K562 (cell line): Measurements from ENCODE around the gene FAM78A. TPM values are rescaled to one million over a fixed set of nuclear protein-coding genes. Genes with fewer than 3 reads are reported as not detected.

Source experiments
- ATAC-seq: fragments of 200-7000 bp; cut with Tn5 transposase; 3 replicates; pipeline ENCODE4 v1.9.1; 2020; ENCODE audit warnings: moderate library complexity
- BruUV-seq: library from RNA; stranded (reverse); fragments of 400-500 nt; replicated peaks from 2 replicates; lab custom pipeline; 2021; lab: Mats Ljungman, UMichigan
- CTCF ChIA-PET: fragments of 300-600 bp; formaldehyde crosslinking; extraction: SDS; loops from one replicate; lab custom pipeline; 2021; ENCODE audit warnings: low intra/inter-chr PET ratio; lab: Yijun Ruan, JAX
- POLR2A ChIA-PET: fragments of 300-600, 350-650 bp; sonication (Branson Sonifier 250); formaldehyde crosslinking; extraction: SDS; loops from one replicate; lab custom pipeline; 2021; ENCODE audit warnings: antibody characterized with exemption, inconsistent platforms; lab: Yijun Ruan, JAX
- DNase-seq, 4 experiments: peaks; one replicate each; pipeline versions ENCODE4 v3.0.0 to v3.0.0-alpha.2; 2011 to 2018; ENCODE audit warnings: low spot score in 3 of 4, mixed read lengths in 3 of 4; ENCODE audit errors: extremely low read depth in 1 of 4
- FAIRE-seq: peaks from 2 replicates; lab custom pipeline; 2011; peaks lifted over from hg19 to GRCh38; lab: Jason Lieb, UNC
- H2AFZ ChIP-seq: 2 replicates; pipeline ENCODE4 v1.6.0; 2011; ENCODE audit warnings: low read depth, low read length, control low read depth, inconsistent platforms
- H3K27ac ChIP-seq: fragments of 200-600 bp; 3 replicates; pipeline ENCODE4 v1.8.0; 2011; ENCODE audit warnings: low read depth, mild to moderate bottlenecking, control low read depth, inconsistent platforms, low read length, moderate library complexity, mixed read lengths; ENCODE audit errors: extremely low read depth
- H3K27me3 ChIP-seq, 2 experiments: fragments of 300-600 bp in 1 of 2; 2 replicates in 1 of 2; 3 replicates in 1 of 2; pipeline versions ENCODE4 v1.6.0 to v1.8.0; 2011; ENCODE audit warnings: inconsistent platforms in 2 of 2, low read length in 2 of 2, mild to moderate bottlenecking in 1 of 2, mixed read lengths in 1 of 2, moderate library complexity in 1 of 2; ENCODE audit not compliant: control insufficient read depth in 2 of 2, insufficient read depth in 2 of 2
- H3K36me3 ChIP-seq: fragments of 300-600 bp; 3 replicates; pipeline ENCODE4 v1.8.0; 2011; ENCODE audit warnings: mild to moderate bottlenecking, low read length, inconsistent platforms; ENCODE audit not compliant: control insufficient read depth, insufficient read depth
- H3K4me1 ChIP-seq, 2 experiments: fragments of 200-600 bp in 1 of 2; replicated peaks in 1 of 2; 2 replicates in 1 of 2; 3 replicates in 1 of 2; pipeline versions ENCODE4 v1.5.1 to v1.8.0; 2011; ENCODE audit warnings: inconsistent platforms in 2 of 2, low read length in 2 of 2, mild to moderate bottlenecking in 1 of 2, mixed read lengths in 1 of 2, moderate library complexity in 1 of 2; ENCODE audit not compliant: control insufficient read depth in 2 of 2, insufficient read depth in 2 of 2
- H3K4me2 ChIP-seq: 2 replicates; pipeline ENCODE4 v1.6.1; 2011; ENCODE audit warnings: low read length, control low read depth, inconsistent platforms, mixed read lengths; ENCODE audit not compliant: insufficient read depth
- H3K4me3 ChIP-seq: fragments of 200-600 bp; sonication (generic), shearing (Covaris generic); 2 replicates; pipeline ENCODE4 v1.5.1; 2016; ENCODE audit warnings: control low read depth, inconsistent platforms
- H3K79me2 ChIP-seq: fragments of 200-600 bp; 3 replicates; pipeline ENCODE4 v1.8.0; 2011; ENCODE audit warnings: low read length, inconsistent platforms; ENCODE audit not compliant: control insufficient read depth, insufficient read depth
- H3K9ac ChIP-seq, 2 experiments: 2 replicates each; pipeline versions ENCODE4 v1.6.0 to v1.6.1; 2011; ENCODE audit warnings: low read depth in 2 of 2, low read length in 2 of 2, control low read depth in 1 of 2, inconsistent platforms in 1 of 2, mild to moderate bottlenecking in 1 of 2, mixed read lengths in 1 of 2; ENCODE audit not compliant: insufficient read depth in 1 of 2
- H3K9me1 ChIP-seq: one replicate; pipeline ENCODE4 v1.6.0; 2011; ENCODE audit warnings: inconsistent platforms, mild to moderate bottlenecking, low read length, moderate library complexity; ENCODE audit not compliant: control insufficient read depth, insufficient read depth
- H3K9me3 ChIP-seq: replicated peaks from 2 replicates; pipeline ENCODE4 v1.5.1; 2011; ENCODE audit warnings: low read depth, low read length, inconsistent platforms; ENCODE audit not compliant: control insufficient read depth, insufficient read depth
- H4K20me1 ChIP-seq: replicated peaks from 2 replicates; pipeline ENCODE4 v1.6.1; 2011; ENCODE audit warnings: low read length, inconsistent platforms, mixed read lengths; ENCODE audit not compliant: control insufficient read depth, insufficient read depth
- BACH1 ChIP-seq: fragments of 200-800 bp; sonication (Bioruptor generic); IDR thresholded peaks from 2 replicates; pipeline ENCODE4 v1.6.1; 2016; ENCODE audit warnings: missing genetic modification characterization, missing compliant biosample characterization
- BHLHE40 ChIP-seq: IDR thresholded peaks from 2 replicates; pipeline ENCODE4 v1.6.1; 2011; ENCODE audit warnings: low read length, improper control_type of control experiment
- CTCFL ChIP-seq: IDR thresholded peaks from 2 replicates; pipeline ENCODE4 v1.6.1; 2011; ENCODE audit warnings: borderline replicate concordance, low read depth, mild to moderate bottlenecking, moderate library complexity, low read length; ENCODE audit not compliant: insufficient read depth, poor library complexity, severe bottlenecking
- CXXC5 ChIP-seq: fragments of 250-450 bp; sonication (Bioruptor Pico); IDR thresholded peaks from 2 replicates; pipeline ENCODE4 v1.8.0; 2022; ENCODE audit warnings: inconsistent platforms, mild to moderate bottlenecking, moderate library complexity
- DDX20 ChIP-seq: fragments of 450-650 bp; IDR thresholded peaks from 2 replicates; pipeline ENCODE4 v1.6.1; 2016; ENCODE audit warnings: missing genetic modification characterization, low read depth, mild to moderate bottlenecking, missing compliant biosample characterization, moderate library complexity
- FOXP1 ChIP-seq: sonication (generic); formaldehyde crosslinking; IDR thresholded peaks from 2 replicates; pipeline ENCODE4 v1.8.0; 2022; ENCODE audit warnings: mild to moderate bottlenecking, missing genetic modification reagents
- JUND ChIP-seq, 2 experiments: IDR thresholded peaks; 2 replicates in 1 of 2; 3 replicates in 1 of 2; pipeline ENCODE4 v1.6.1; 2011; ENCODE audit warnings: borderline replicate concordance in 2 of 2, low read depth in 2 of 2, low read length in 2 of 2, improper control_type of control experiment in 1 of 2, missing biosample characterization in 1 of 2, missing genetic modification characterization in 1 of 2, missing genetic modification reagents in 1 of 2
- KLF1 ChIP-seq: fragments of 450-650 bp; IDR thresholded peaks from 2 replicates; pipeline ENCODE4 v1.6.1; 2016; ENCODE audit warnings: missing genetic modification characterization, missing compliant biosample characterization
- RFX1 ChIP-seq: fragments of 450-650 bp; IDR thresholded peaks from 2 replicates; pipeline ENCODE4 v1.6.1; 2016; ENCODE audit warnings: mild to moderate bottlenecking, moderate library complexity
- TAL1 ChIP-seq: fragments of 450-650 bp; IDR thresholded peaks from 2 replicates; pipeline ENCODE4 v1.6.1; 2016; ENCODE audit warnings: mild to moderate bottlenecking
- TARDBP ChIP-seq: fragments of 450-650 bp; IDR thresholded peaks from 2 replicates; pipeline ENCODE4 v1.6.1; 2016
- ZC3H11A ChIP-seq: IDR thresholded peaks from 2 replicates; pipeline ENCODE4 v1.6.1; 2012; ENCODE audit warnings: low read depth, low read length, improper control_type of control experiment
- ZNF140 ChIP-seq: fragments of 250-450 bp; sonication (Bioruptor Pico); IDR thresholded peaks from 2 replicates; pipeline ENCODE4 v1.8.0; 2021; ENCODE audit warnings: moderate library complexity, mild to moderate bottlenecking, inconsistent platforms
- ZNF395 ChIP-seq: fragments of 200-800 bp; sonication (Bioruptor generic); IDR thresholded peaks from 2 replicates; pipeline ENCODE4 v1.6.1; 2017; ENCODE audit warnings: missing genetic modification characterization, missing compliant biosample characterization
- WGBS: fragments of 100-300 bp; shearing (Covaris generic); methylation state at CpG from one replicate; pipeline ENCODE4 v1.1.6; 2016; ENCODE audit warnings: low coverage, mixed read lengths; ENCODE audit not compliant: insufficient coverage; ENCODE audit errors: missing lambda C conversion rate; 5-methylcytosine and 5-hydroxymethylcytosine counted together
- in situ Hi-C: fragments of 300-500 bp; cut with MboI; formaldehyde crosslinking; loops from 4 replicates; pipeline ENCODE4 v1.15.0; 2018; ENCODE audit warnings: inconsistent platforms, mixed read lengths
- intact Hi-C: fragments of 100-400 bp; cut with micrococcal nuclease; formaldehyde crosslinking; loops from 2 replicates; pipeline ENCODE4 v1.14.2; 2022
- polyA plus RNA-seq, 8 experiments: library from polyadenylated mRNA; depleted of rRNA in 4 of 8; stranded (reverse) in 5 of 8; unstranded in 3 of 8; fragments of >200 nt; fragmentation: Nextera tagmentation in 2 of 8; fragmentation: Illumina TruSeq in 1 of 8; extraction: Ambion mirVana in 2 of 8; extraction: Trizol in 1 of 8; gene quantifications; 2 replicates each; pipeline versions ENCODE4 v1.2.1 to v1.2.3, GENCODE V29; 2011 to 2014; ENCODE audit warnings: inconsistent platforms in 1 of 8, missing spikeins in 1 of 8
- total RNA-seq, 7 experiments: library from RNA; depleted of rRNA in 6 of 7; stranded (reverse); fragments of >200 nt in 6 of 7; fragmentation: Illumina TruSeq in 2 of 7; extraction: Trizol in 2 of 7; gene quantifications; 2 replicates each; pipeline versions ENCODE4 v1.2.1 to v1.2.3, GENCODE V29; 2011 to 2021; ENCODE audit warnings: low replicate concordance in 1 of 7
- TF ChIP-seq, protein P1 (sequence below), 3 experiments: IDR thresholded peaks in 2 of 3; conservative IDR thresholded peaks in 1 of 3; 2 replicates each; pipeline ENCODE4 v1.5.1; 2011 to 2012; ENCODE audit warnings: low read length in 3 of 3, mild to moderate bottlenecking in 3 of 3, control low read depth in 2 of 3, improper control_type of control experiment in 1 of 3, inconsistent platforms in 1 of 3, low read depth in 1 of 3, mixed read lengths in 1 of 3, moderate library complexity in 1 of 3; ENCODE audit not compliant: insufficient read depth in 2 of 3

FAM78A gene
- total and polyA plus RNA-seq, 9 of the 15 experiments (the other 6 are each of a cell fraction or from before 2014, with no cell fraction given), result 0.56 to 103 (median 55.2) TPM

DNA sequence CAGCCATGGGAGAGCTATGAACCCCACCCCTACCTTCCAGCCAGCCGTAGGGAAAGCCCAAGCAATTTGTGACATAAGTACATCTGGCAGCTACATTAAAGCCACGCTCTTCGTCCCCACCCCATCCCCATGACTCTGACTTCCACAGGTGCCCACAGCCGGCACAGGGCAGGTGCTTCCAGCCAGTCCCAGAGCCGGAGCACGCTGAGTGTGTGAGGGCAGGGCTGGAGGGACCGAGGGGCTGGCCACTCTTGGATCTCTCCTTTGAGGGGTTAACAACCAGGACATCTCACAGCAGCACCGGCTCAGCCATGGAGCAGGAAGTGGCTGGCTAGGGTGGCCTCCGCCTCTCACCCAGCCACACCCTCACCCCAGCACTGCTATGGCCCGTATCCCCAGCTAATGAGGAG lies 2.4 kb upstream of the FAM78A start:
- Histone ChIP-seq H3K9me1 (peaks cover 8% of the 10 kb centered on the region), H3K4me1 (peaks cover 23 to 73% of the 10 kb centered on the region in 2 experiments), H2AFZ (peak overlapping the region; percentile 92), H3K36me3 (peaks cover 7% of the 10 kb centered on the region; the same call in 2 of the 3 replicates), H3K9me3 (no peaks in the 10 kb centered on the region), H3K4me3 (no peak overlapping the region), H3K27ac (peak overlapping the region; percentile 36), H3K79me2 (peaks cover 36% of the 10 kb centered on the region), H3K4me2 (peak overlapping the region; percentile 47), H3K27me3 (peaks cover 3 to 13% of the 10 kb centered on the region in 2 experiments; a peak in 3 of 5 replicates), H3K9ac (peak overlapping the region; percentile 4 to 93; a peak in 3 of 4 replicates), H4K20me1 (no peaks in the 10 kb centered on the region)
- in situ Hi-C loops, result no loop called here
- POLR2A ChIA-PET, result interaction anchor here (0.6 to 2.7 kb wide), 13 partner anchors 8 to 153 kb away, joined by 3 to 12 read pairs (median 4); partner anchors contain the start of gene NUP214
- ATAC-seq, result peak; percentile 8
- CTCF ChIA-PET, result no interaction called here
- TF ChIP-seq JUND (IDR thresholded peaks at IDR 0.05; ENCODE audit: borderline replicate concordance, low read depth, low read length), result 0 out of 2 replicates have a peak, but pooled peaks have one; percentile 14
- TF ChIP-seq JUND (tag; IDR thresholded peaks at IDR 0.05; ENCODE audit: borderline replicate concordance, low read depth, low read length), result no peak
- TF ChIP-seq, protein P1, sequence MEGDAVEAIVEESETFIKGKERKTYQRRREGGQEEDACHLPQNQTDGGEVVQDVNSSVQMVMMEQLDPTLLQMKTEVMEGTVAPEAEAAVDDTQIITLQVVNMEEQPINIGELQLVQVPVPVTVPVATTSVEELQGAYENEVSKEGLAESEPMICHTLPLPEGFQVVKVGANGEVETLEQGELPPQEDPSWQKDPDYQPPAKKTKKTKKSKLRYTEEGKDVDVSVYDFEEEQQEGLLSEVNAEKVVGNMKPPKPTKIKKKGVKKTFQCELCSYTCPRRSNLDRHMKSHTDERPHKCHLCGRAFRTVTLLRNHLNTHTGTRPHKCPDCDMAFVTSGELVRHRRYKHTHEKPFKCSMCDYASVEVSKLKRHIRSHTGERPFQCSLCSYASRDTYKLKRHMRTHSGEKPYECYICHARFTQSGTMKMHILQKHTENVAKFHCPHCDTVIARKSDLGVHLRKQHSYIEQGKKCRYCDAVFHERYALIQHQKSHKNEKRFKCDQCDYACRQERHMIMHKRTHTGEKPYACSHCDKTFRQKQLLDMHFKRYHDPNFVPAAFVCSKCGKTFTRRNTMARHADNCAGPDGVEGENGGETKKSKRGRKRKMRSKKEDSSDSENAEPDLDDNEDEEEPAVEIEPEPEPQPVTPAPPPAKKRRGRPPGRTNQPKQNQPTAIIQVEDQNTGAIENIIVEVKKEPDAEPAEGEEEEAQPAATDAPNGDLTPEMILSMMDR (IDR thresholded peaks at IDR 0.05 in 2 of 3, conservative IDR thresholded peaks at IDR 0.05 in 1 of 3; ENCODE audit: insufficient read depth in 2 of 3, low read depth in 1 of 3, low read length in 3 of 3), result peak in 1 of 3 experiments; percentile 1; a peak in 1 of 6 replicates
- TF ChIP-seq CXXC5 (CRISPR knock-in tag), result no peak
- no peak for TF ChIP-seq KLF1 (tag)
- TF ChIP-seq BHLHE40, result 0 out of 2 replicates have a peak, but pooled peaks have one; percentile 3
- no peak for TF ChIP-seq RFX1
- TF ChIP-seq ZC3H11A, result 0 out of 2 replicates have a peak, but pooled peaks have one; percentile 36
- TF ChIP-seq BACH1, result no peak
- TF ChIP-seq FOXP1 (CRISPR knock-in tag), result no peak
- TF ChIP-seq DDX20, result no peak
- no peak for TF ChIP-seq ZNF395 (CRISPR knock-in tag)
- TF ChIP-seq ZNF140 (CRISPR knock-in tag), result no peak
- TF ChIP-seq TAL1, result no peak
- no peak for TF ChIP-seq TARDBP
- TF ChIP-seq CTCFL, result no peak
- BruUV-seq, result no TSS peak
- FAIRE-seq, result peak; percentile 49
- peak; percentile 70 to 84 (median 72) for DNase-seq
- 49% methylated on average over 10 of the region's 10 CpGs for WGBS
- intact Hi-C loops, result loop anchor here (1.0 to 5.0 kb wide), 4 partner anchors 53 to 166 kb away; partner anchors contain the start of gene NUP214
